Liver (tissue), 9 donors: ENCODE results near the gene RORC. TPM values are rescaled to one million over a fixed set of nuclear protein-coding genes. Genes with fewer than 3 reads are reported as not detected.

Source experiments
- DNase-seq: peaks from one replicate; pipeline ENCODE4 v3.0.0-alpha.2; 2017; ENCODE audit warnings: low spot score
- H3K27ac ChIP-seq, 2 donors: one replicate each; pipeline ENCODE4 v1.7.0; 2013; ENCODE audit warnings: inconsistent platforms in 2 of 2, low read length in 2 of 2, control low read depth in 1 of 2, low read depth in 1 of 2, mild to moderate bottlenecking in 1 of 2
- H3K27me3 ChIP-seq, 4 donors: one replicate each; pipeline versions ENCODE4 v1.6.1 to v1.7.0; 2013; ENCODE audit warnings: low read length in 3 of 4, inconsistent platforms in 1 of 4, mild to moderate bottlenecking in 1 of 4, moderate library complexity in 1 of 4; ENCODE audit not compliant: control insufficient read depth in 4 of 4, insufficient read depth in 4 of 4
- H3K36me3 ChIP-seq, 4 donors: one replicate each; pipeline versions ENCODE4 v1.6.1 to v1.7.0; 2013; ENCODE audit warnings: low read length in 3 of 4, mild to moderate bottlenecking in 3 of 4, low read depth in 1 of 4, moderate library complexity in 1 of 4; ENCODE audit not compliant: control insufficient read depth in 4 of 4, insufficient read depth in 3 of 4
- H3K4me1 ChIP-seq, 4 donors: one replicate each; pipeline versions ENCODE4 v1.6.1 to v1.7.0; 2013; ENCODE audit warnings: low read length in 3 of 4, mild to moderate bottlenecking in 3 of 4, moderate library complexity in 1 of 4; ENCODE audit not compliant: control insufficient read depth in 4 of 4, insufficient read depth in 4 of 4
- H3K4me3 ChIP-seq, 3 donors: one replicate each; pipeline versions ENCODE4 v1.6.1 to v1.7.0; 2013; ENCODE audit warnings: low read length in 3 of 3, control low read depth in 1 of 3, low read depth in 1 of 3, mild to moderate bottlenecking in 1 of 3
- H3K9ac ChIP-seq, 2 donors: one replicate each; pipeline ENCODE4 v1.7.0; 2013; ENCODE audit warnings: low read length in 2 of 2, mild to moderate bottlenecking in 2 of 2, moderate library complexity in 2 of 2, control low read depth in 1 of 2, low read depth in 1 of 2
- H3K9me3 ChIP-seq, 4 donors: one replicate each; pipeline versions ENCODE4 v1.6.1 to v1.7.0; 2013; ENCODE audit warnings: low read length in 3 of 4; ENCODE audit not compliant: control insufficient read depth in 4 of 4
- ATF3 ChIP-seq: IDR thresholded peaks from 2 replicates; pipeline ENCODE4 v1.6.1; 2016; ENCODE audit warnings: antibody characterized with exemption
- CTCF ChIP-seq: fragments of 150-350 bp; IDR thresholded peaks from 2 replicates; pipeline ENCODE4 v1.5.1; 2017; ENCODE audit warnings: improper control_type of control experiment, low read depth, low read length; ENCODE audit not compliant: missing input control
- FOXA1 ChIP-seq: IDR thresholded peaks from 2 replicates; pipeline ENCODE4 v1.6.1; 2016; ENCODE audit warnings: antibody characterized with exemption
- FOXA2 ChIP-seq: IDR thresholded peaks from 2 replicates; pipeline ENCODE4 v1.6.1; 2016; ENCODE audit warnings: antibody characterized with exemption
- GABPA ChIP-seq, 2 donors: IDR thresholded peaks in 1 of 2; conservative IDR thresholded peaks in 1 of 2; 2 replicates each; pipeline ENCODE4 v1.6.1; 2016; ENCODE audit warnings: antibody characterized with exemption in 2 of 2, mild to moderate bottlenecking in 1 of 2, moderate library complexity in 1 of 2
- HNF4A ChIP-seq, 2 donors: conservative IDR thresholded peaks; 2 replicates each; pipeline ENCODE4 v1.6.1; 2016; ENCODE audit warnings: antibody characterized with exemption in 2 of 2, mild to moderate bottlenecking in 2 of 2
- HNF4G ChIP-seq: IDR thresholded peaks from 2 replicates; pipeline ENCODE4 v1.6.1; 2016; ENCODE audit warnings: antibody characterized with exemption
- JUND ChIP-seq, 2 donors: IDR thresholded peaks; 2 replicates each; pipeline ENCODE4 v1.6.1; 2016; ENCODE audit warnings: antibody characterized with exemption in 2 of 2
- MAX ChIP-seq: IDR thresholded peaks from 2 replicates; pipeline ENCODE4 v1.6.1; 2016; ENCODE audit warnings: antibody characterized with exemption
- NR2F2 ChIP-seq: IDR thresholded peaks from 2 replicates; pipeline ENCODE4 v1.6.1; 2016; ENCODE audit warnings: antibody characterized with exemption
- RAD21 ChIP-seq, 2 donors: IDR thresholded peaks; 2 replicates each; pipeline ENCODE4 v1.6.1; 2016; ENCODE audit warnings: antibody characterized with exemption in 2 of 2, mild to moderate bottlenecking in 2 of 2
- RXRA ChIP-seq, 2 donors: IDR thresholded peaks; 2 replicates each; pipeline ENCODE4 v1.6.1; 2017 to 2018; ENCODE audit warnings: antibody characterized with exemption in 2 of 2, mild to moderate bottlenecking in 1 of 2
- SP1 ChIP-seq: IDR thresholded peaks from 2 replicates; pipeline ENCODE4 v1.6.1; 2018; ENCODE audit warnings: antibody characterized with exemption, mild to moderate bottlenecking
- TAF1 ChIP-seq: conservative IDR thresholded peaks from 2 replicates; pipeline ENCODE4 v1.6.1; 2016; ENCODE audit warnings: antibody characterized with exemption, mild to moderate bottlenecking
- ZBTB33 ChIP-seq: IDR thresholded peaks from 2 replicates; pipeline ENCODE4 v1.6.1; 2016; ENCODE audit warnings: antibody characterized with exemption
- WGBS: extraction: QIAGEN DNeasy Blood & Tissue Kit; methylation state at CpG from one replicate; pipeline ENCODE4 v1.1.7; 2013; 5-methylcytosine and 5-hydroxymethylcytosine counted together
- polyA plus RNA-seq, 2 donors: library from polyadenylated mRNA; stranded (reverse) in 1 of 2; unstranded in 1 of 2; fragments of 200-250 nt in 1 of 2; fragments of >200 nt in 1 of 2; fragmentation: Nextera tagmentation in 1 of 2; extraction: Ambion mirVana in 1 of 2; gene quantifications; one replicate each; pipeline versions ENCODE4 v1.2.1 to v1.2.3, GENCODE V29; 2013 to 2015
- total RNA-seq, 2 donors: library from RNA; depleted of rRNA; stranded (reverse); fragments of >200 nt; gene quantifications; one replicate each; pipeline ENCODE4 v1.2.3, GENCODE V29; 2014
- donor health status: healthy.
- donor health status: healthy.
- donor health status: healthy.
- donor health status: healthy.
- donor health status: healthy.

Gene RORC
- total and polyA plus RNA-seq, 4 donors: 2.9 to 59.2 (median 13.0) TPM

GRCh38 chr1:151823175-151823574 lies 8.4 kb downstream of the RORC start (continued):
- no peak for TF ChIP-seq ZBTB33
- TF ChIP-seq MAX: no peak
- no peak for TF ChIP-seq RAD21 (IDR thresholded peaks at IDR 0.05)
- no peak for TF ChIP-seq TAF1
- no peak for TF ChIP-seq FOXA2
- TF ChIP-seq HNF4A (conservative IDR thresholded peaks at IDR 0.05): no peak
- no peak for TF ChIP-seq CTCF

- Histone ChIP-seq H3K9ac (no peak overlapping the region), H3K27ac (peak overlapping the region in 1 of 2 donors; percentile 21), H3K4me3 (no peak overlapping the region), H3K9me3 (no peaks in the 10 kb centered on the region), H3K36me3 (peaks cover 0 to 5% (median 3%) of the 10 kb centered on the region in 4 donors), H3K4me1 (peaks cover 12 to 94% (median 62%) of the 10 kb centered on the region in 4 donors), H3K27me3 (no peaks in the 10 kb centered on the region)
- WGBS: 76% methylated on average over 7 of the region's 7 CpGs
- DNase-seq: no peak
- TF ChIP-seq CTCF (no peak), RXRA (IDR thresholded peaks at IDR 0.05) (no peak), HNF4G (no peak), JUND (IDR thresholded peaks at IDR 0.05) (no peak), SP1 (no peak), NR2F2 (no peak), ATF3 (no peak), MAX (no peak)
Observed at GRCh38 chr1:151822404-151822803, 9.2 kb downstream of the RORC start.

GRCh38 chr1:151820940-151821339 lies 10.7 kb downstream of the RORC start:
- Histone ChIP-seq H3K27ac (peak overlapping the region; percentile 3 to 5), H3K4me1 (peaks cover 12 to 86% (median 53%) of the 10 kb centered on the region in 4 donors), H3K9me3 (no peaks in the 10 kb centered on the region), H3K27me3 (no peaks in the 10 kb centered on the region), H3K36me3 (peaks cover 2 to 14% (median 11%) of the 10 kb centered on the region in 4 donors), H3K4me3 (no peak overlapping the region), H3K9ac (no peak overlapping the region)
- no peak for DNase-seq
- WGBS: 7% methylated on average over 2 of the region's 2 CpGs
- TF ChIP-seq CTCF (no peak), ATF3 (no peak), FOXA2 (no peak), RAD21 (IDR thresholded peaks at IDR 0.05) (no peak), JUND (IDR thresholded peaks at IDR 0.05) (no peak), ZBTB33 (no peak), RXRA (IDR thresholded peaks at IDR 0.05) (peak; percentile 34 to 51), MAX (no peak), FOXA1 (no peak), GABPA (IDR thresholded peaks at IDR 0.05 in 1 of 2, conservative IDR thresholded peaks at IDR 0.05 in 1 of 2) (no peak), NR2F2 (no peak), SP1 (peak; percentile 19)
